SK-N-SH (cell line): ENCODE measurements around the gene LPCAT2. TPM values are rescaled to one million over a fixed set of nuclear protein-coding genes. Genes with fewer than 3 reads are reported as not detected.

ENCODE experiments used
- CTCF ChIA-PET: fragments of 300-600, 350-600 bp; formaldehyde crosslinking; extraction: SDS; loops from one replicate; lab custom pipeline; 2021; lab: Yijun Ruan, JAX
- POLR2A ChIA-PET: fragments of 350-600 bp; sonication (Branson Sonifier 250); formaldehyde crosslinking; extraction: SDS; loops from one replicate; lab custom pipeline; 2020; ENCODE audit warnings: antibody characterized with exemption, inconsistent platforms; lab: Yijun Ruan, JAX
- DNase-seq: peaks from one replicate; pipeline ENCODE4 v3.0.0; 2012
- H2AFZ ChIP-seq: fragments of 200-600 bp; sonication (generic); 2 replicates; pipeline ENCODE4 v1.8.1; 2016; ENCODE audit warnings: antibody characterized with exemption, mild to moderate bottlenecking, low read depth
- H3F3A ChIP-seq: fragments of 200-600 bp; sonication (generic); replicated peaks from 2 replicates; pipeline ENCODE3; 2016; ENCODE audit warnings: antibody characterized with exemption, mild to moderate bottlenecking; ENCODE audit not compliant: insufficient read depth
- H3K27ac ChIP-seq, 2 experiments: fragments of 200-500 bp in 1 of 2; fragments of 200-600 bp in 1 of 2; sonication (Bioruptor generic) in 1 of 2; sonication (generic), shearing (Covaris generic) in 1 of 2; 2 replicates each; pipeline versions ENCODE4 v1.5.1 to v1.6.1; 2014 to 2016; ENCODE audit warnings: low read depth in 2 of 2, inconsistent platforms in 1 of 2, low read length in 1 of 2, mild to moderate bottlenecking in 1 of 2, mixed read lengths in 1 of 2
- H3K27me3 ChIP-seq: fragments of 200-600 bp; sonication (generic), shearing (Covaris generic); 2 replicates; pipeline ENCODE4 v1.6.1; 2016; ENCODE audit warnings: mixed run types; ENCODE audit not compliant: insufficient read depth
- H3K36me3 ChIP-seq, 2 experiments: fragments of 200-500 bp in 1 of 2; fragments of 200-600 bp in 1 of 2; sonication (Bioruptor generic) in 1 of 2; sonication (generic) in 1 of 2; replicated peaks in 1 of 2; 2 replicates each; pipeline versions ENCODE3 to v1.5.1; 2014 to 2016; ENCODE audit warnings: low read length in 1 of 2, mild to moderate bottlenecking in 1 of 2; ENCODE audit not compliant: insufficient read depth in 2 of 2, control insufficient read depth in 1 of 2
- H3K4me1 ChIP-seq, 2 experiments: fragments of 200-500 bp in 1 of 2; fragments of 200-600 bp in 1 of 2; sonication (Bioruptor generic) in 1 of 2; sonication (generic), shearing (Covaris generic) in 1 of 2; 2 replicates each; pipeline versions ENCODE4 v1.5.1 to v1.6.1; 2014 to 2016; ENCODE audit warnings: low read depth in 1 of 2, low read length in 1 of 2, mixed run types in 1 of 2; ENCODE audit not compliant: insufficient read depth in 2 of 2, control insufficient read depth in 1 of 2
- H3K4me2 ChIP-seq: fragments of 200-600 bp; sonication (generic), shearing (Covaris generic); 2 replicates; pipeline ENCODE4 v1.6.1; 2017; ENCODE audit warnings: mixed run types
- H3K4me3 ChIP-seq, 2 experiments: fragments of 200-500 bp in 1 of 2; fragments of 200-600 bp in 1 of 2; sonication (Bioruptor generic) in 1 of 2; sonication (generic), shearing (Covaris generic) in 1 of 2; 2 replicates each; pipeline versions ENCODE4 v1.5.1 to v1.8.1; 2014 to 2016; ENCODE audit warnings: low read depth in 2 of 2, inconsistent platforms in 1 of 2, low read length in 1 of 2, mild to moderate bottlenecking in 1 of 2, mixed read lengths in 1 of 2, moderate library complexity in 1 of 2
- H3K79me2 ChIP-seq: fragments of 200-600 bp; sonication (generic); 2 replicates; pipeline ENCODE4 v1.8.1; 2017; ENCODE audit warnings: mild to moderate bottlenecking; ENCODE audit not compliant: insufficient read depth
- H3K9ac ChIP-seq: fragments of 200-600 bp; sonication (generic); 2 replicates; pipeline ENCODE4 v1.6.1; 2017; ENCODE audit warnings: mixed run types
- H3K9me2 ChIP-seq: fragments of 200-600 bp; sonication (generic); 2 replicates; pipeline ENCODE4 v1.6.1; 2017; ENCODE audit warnings: mixed run types
- H3K9me3 ChIP-seq: fragments of 200-600 bp; sonication (generic); 2 replicates; pipeline ENCODE4 v1.6.1; 2017; ENCODE audit warnings: mixed run types, mild to moderate bottlenecking, moderate library complexity
- H4K20me1 ChIP-seq: fragments of 200-600 bp; sonication (generic); 2 replicates; pipeline ENCODE4 v1.6.1; 2017; ENCODE audit warnings: mild to moderate bottlenecking, mixed run types; ENCODE audit not compliant: insufficient read depth
- CHD2 ChIP-seq: fragments of 150-350 bp; IDR thresholded peaks from 2 replicates; pipeline ENCODE4 v1.6.1; 2018; ENCODE audit warnings: low read length; ENCODE audit not compliant: partially characterized antibody
- ELF1 ChIP-seq: IDR thresholded peaks from 2 replicates; pipeline ENCODE4 v1.4.0; 2012
- EP300 ChIP-seq, 2 experiments: IDR thresholded peaks; 2 replicates each; pipeline versions ENCODE4 v1.4.0 to v1.6.1; 2012; ENCODE audit warnings: borderline replicate concordance in 1 of 2, low read depth in 1 of 2, low read length in 1 of 2
- GATA2 ChIP-seq: sonication (generic); formaldehyde crosslinking; IDR thresholded peaks from 2 replicates; pipeline ENCODE4 v1.5.0; 2020; ENCODE audit warnings: mild to moderate bottlenecking, missing genetic modification reagents
- NRF1 ChIP-seq: IDR thresholded peaks from 2 replicates; pipeline ENCODE4 v1.6.1; 2012; ENCODE audit warnings: low read depth, mild to moderate bottlenecking, low read length
- RAD21 ChIP-seq: IDR thresholded peaks from 2 replicates; pipeline ENCODE4 v1.6.1; 2012; ENCODE audit warnings: mild to moderate bottlenecking, low read length
- RXRA ChIP-seq: IDR thresholded peaks from 2 replicates; pipeline ENCODE4 v1.4.0; 2012; ENCODE audit warnings: low read depth, mild to moderate bottlenecking, borderline replicate concordance
- SIN3A ChIP-seq: IDR thresholded peaks from 2 replicates; pipeline ENCODE4 v1.6.1; 2012; ENCODE audit warnings: low read depth, mild to moderate bottlenecking, low read length, moderate library complexity, borderline replicate concordance
- TAF1 ChIP-seq: IDR thresholded peaks from 2 replicates; pipeline ENCODE4 v1.6.1; 2012; ENCODE audit warnings: low read depth, mild to moderate bottlenecking, low read length, moderate library complexity, borderline replicate concordance
- TEAD4 ChIP-seq: IDR thresholded peaks from 2 replicates; pipeline ENCODE4 v1.4.0; 2012; ENCODE audit warnings: mild to moderate bottlenecking, borderline replicate concordance; ENCODE audit not compliant: insufficient read depth
- WGBS: methylation state at CpG from one replicate; pipeline ENCODE4 v1.1.6; 2017; ENCODE audit warnings: low lambda C conversion rate; 5-methylcytosine and 5-hydroxymethylcytosine counted together
- polyA plus RNA-seq, 3 experiments: library from polyadenylated mRNA; depleted of rRNA; stranded (reverse); fragments of >200 nt; gene quantifications; 2 replicates each; pipeline ENCODE4 v1.2.3, GENCODE V29; 2012
- TF ChIP-seq, protein P1 (sequence below): IDR thresholded peaks from 2 replicates; pipeline ENCODE4 v1.4.0; 2012; ENCODE audit warnings: low read depth, borderline replicate concordance
- TF ChIP-seq, protein P2 (sequence below): fragments of 150-350 bp; IDR thresholded peaks from 2 replicates; pipeline ENCODE4 v1.6.1; 2017; ENCODE audit warnings: antibody characterized with exemption, low read length, low read depth, borderline replicate concordance

The LPCAT2 gene
- polyA plus RNA-seq, 1 of the 3 experiments (the other 2 are of a cell fraction), result 9.1 TPM

DNA sequence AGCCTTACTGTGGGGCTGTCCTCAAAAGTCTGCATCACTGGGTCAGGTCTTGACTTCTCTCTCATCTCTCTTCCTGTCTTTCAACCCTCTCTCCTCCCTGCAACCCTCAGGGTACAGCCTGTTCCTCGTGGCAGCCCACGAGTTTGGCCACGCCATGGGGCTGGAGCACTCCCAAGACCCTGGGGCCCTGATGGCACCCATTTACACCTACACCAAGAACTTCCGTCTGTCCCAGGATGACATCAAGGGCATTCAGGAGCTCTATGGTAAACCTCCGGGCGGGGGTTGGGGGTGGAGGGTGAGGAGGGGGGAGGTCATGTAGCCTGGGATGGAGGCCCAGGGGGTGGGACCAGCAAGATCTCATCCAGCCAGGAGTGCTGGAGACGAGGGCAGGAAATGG, 17.2 kb upstream of the LPCAT2 start:
- no peaks in the 10 kb centered on the region for H3K9me2 ChIP-seq
- peaks cover 25% of the 10 kb centered on the region; the same call in 1 of the 2 replicates for H3K79me2 ChIP-seq
- 91% methylated on average over 7 of the region's 7 CpGs for WGBS
- no peak for DNase-seq
- no peaks in the 10 kb centered on the region for H3K9me3 ChIP-seq
- peaks cover 68 to 88% of the 10 kb centered on the region in 2 experiments for H3K36me3 ChIP-seq
- H3K9ac ChIP-seq, result no peak overlapping the region
- H3K27me3 ChIP-seq, result no peaks in the 10 kb centered on the region
- H4K20me1 ChIP-seq, result no peaks in the 10 kb centered on the region
- no peak overlapping the region for H3K4me2 ChIP-seq
- ChIA-PET CTCF (interaction anchor here (1.3 to 3.7 kb wide), 5 partner anchors 10 to 210 kb away, joined by 3 to 25 read pairs (median 4); no protein-coding TSS in a partner anchor), POLR2A (interaction anchor here (0.9 kb wide), 1 partner anchor 206 kb away, joined by 4 read pairs; no protein-coding TSS in a partner anchor)
- peaks cover 32 to 41% of the 10 kb centered on the region in 2 experiments for H3K4me1 ChIP-seq
- TF ChIP-seq, protein P1, sequence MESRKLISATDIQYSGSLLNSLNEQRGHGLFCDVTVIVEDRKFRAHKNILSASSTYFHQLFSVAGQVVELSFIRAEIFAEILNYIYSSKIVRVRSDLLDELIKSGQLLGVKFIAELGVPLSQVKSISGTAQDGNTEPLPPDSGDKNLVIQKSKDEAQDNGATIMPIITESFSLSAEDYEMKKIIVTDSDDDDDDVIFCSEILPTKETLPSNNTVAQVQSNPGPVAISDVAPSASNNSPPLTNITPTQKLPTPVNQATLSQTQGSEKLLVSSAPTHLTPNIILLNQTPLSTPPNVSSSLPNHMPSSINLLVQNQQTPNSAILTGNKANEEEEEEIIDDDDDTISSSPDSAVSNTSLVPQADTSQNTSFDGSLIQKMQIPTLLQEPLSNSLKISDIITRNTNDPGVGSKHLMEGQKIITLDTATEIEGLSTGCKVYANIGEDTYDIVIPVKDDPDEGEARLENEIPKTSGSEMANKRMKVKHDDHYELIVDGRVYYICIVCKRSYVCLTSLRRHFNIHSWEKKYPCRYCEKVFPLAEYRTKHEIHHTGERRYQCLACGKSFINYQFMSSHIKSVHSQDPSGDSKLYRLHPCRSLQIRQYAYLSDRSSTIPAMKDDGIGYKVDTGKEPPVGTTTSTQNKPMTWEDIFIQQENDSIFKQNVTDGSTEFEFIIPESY, result no peak
- TF ChIP-seq EP300 (IDR thresholded peaks at IDR 0.05; ENCODE audit: borderline replicate concordance in 1 of 2, low read depth in 1 of 2, low read length in 1 of 2) (no peak), CHD2 (no peak), RAD21 (no peak), GATA2 (CRISPR knock-in tag) (no peak), RXRA (no peak), NRF1 (no peak), TEAD4 (no peak), TAF1 (no peak), SIN3A (no peak)
- TF ChIP-seq, protein P2, sequence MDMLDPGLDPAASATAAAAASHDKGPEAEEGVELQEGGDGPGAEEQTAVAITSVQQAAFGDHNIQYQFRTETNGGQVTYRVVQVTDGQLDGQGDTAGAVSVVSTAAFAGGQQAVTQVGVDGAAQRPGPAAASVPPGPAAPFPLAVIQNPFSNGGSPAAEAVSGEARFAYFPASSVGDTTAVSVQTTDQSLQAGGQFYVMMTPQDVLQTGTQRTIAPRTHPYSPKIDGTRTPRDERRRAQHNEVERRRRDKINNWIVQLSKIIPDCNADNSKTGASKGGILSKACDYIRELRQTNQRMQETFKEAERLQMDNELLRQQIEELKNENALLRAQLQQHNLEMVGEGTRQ, result no peak
- no peak overlapping the region for H2AFZ ChIP-seq
- no peak overlapping the region for H3K4me3 ChIP-seq
- H3F3A ChIP-seq, result peaks cover 46% of the 10 kb centered on the region
- H3K27ac ChIP-seq, result no peak overlapping the region; a peak in 1 of 4 replicates

DNA sequence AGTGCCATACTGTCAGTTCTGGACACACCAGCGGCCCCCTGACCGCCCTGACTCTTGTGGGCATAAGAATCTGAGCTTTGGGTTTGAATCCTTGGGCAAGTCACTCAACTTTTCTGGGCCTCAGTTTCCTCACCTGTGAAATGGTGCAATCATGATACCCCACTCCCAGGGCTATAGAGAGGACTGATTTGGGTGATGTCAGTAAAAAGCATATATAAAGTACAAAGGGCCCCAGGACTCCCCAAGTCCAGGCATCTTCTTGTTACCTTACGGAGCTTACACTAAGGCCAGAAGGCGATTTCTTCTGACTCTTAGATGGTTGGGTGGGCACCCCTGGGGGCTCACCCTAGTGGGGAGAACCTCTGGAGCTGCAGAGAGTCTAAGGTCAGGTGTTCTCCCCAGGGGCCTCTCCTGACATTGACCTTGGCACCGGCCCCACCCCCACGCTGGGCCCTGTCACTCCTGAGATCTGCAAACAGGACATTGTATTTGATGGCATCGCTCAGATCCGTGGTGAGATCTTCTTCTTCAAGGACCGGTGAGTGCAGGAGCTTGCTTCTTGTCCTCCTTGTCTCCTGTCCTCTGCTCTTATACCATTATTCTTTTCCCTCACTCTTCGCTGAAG, 16.0 kb upstream of the LPCAT2 start:
- ChIA-PET POLR2A (no interaction called here), CTCF (interaction anchor here (0.6 to 3.7 kb wide), 8 partner anchors 9 to 212 kb away, joined by 3 to 25 read pairs (median 10); no protein-coding TSS in a partner anchor)
- Histone ChIP-seq H3K79me2 (peaks cover 25% of the 10 kb centered on the region; the same call in 1 of the 2 replicates), H3K9me2 (no peaks in the 10 kb centered on the region), H3K9me3 (no peaks in the 10 kb centered on the region), H4K20me1 (no peaks in the 10 kb centered on the region), H2AFZ (no peak overlapping the region), H3K9ac (no peak overlapping the region), H3K36me3 (peaks cover 68 to 94% of the 10 kb centered on the region in 2 experiments), H3K27me3 (no peaks in the 10 kb centered on the region), H3F3A (peaks cover 51% of the 10 kb centered on the region), H3K27ac (peak overlapping the region in 1 of 2 experiments; percentile 94; a peak in 1 of 4 replicates), H3K4me3 (no peak overlapping the region), H3K4me2 (no peak overlapping the region), H3K4me1 (peaks cover 27 to 34% of the 10 kb centered on the region in 2 experiments)
- DNase-seq, result no peak
- TF ChIP-seq RXRA, result no peak
- no peak for TF ChIP-seq TEAD4
- no peak for TF ChIP-seq RAD21
- TF ChIP-seq, protein P1, result no peak
- TF ChIP-seq ELF1, result no peak
- 83% methylated on average over 9 of the region's 10 CpGs for WGBS
